HepG2 (cell line): ENCODE measurements around the gene ZSCAN2. TPM values are rescaled to one million over a fixed set of nuclear protein-coding genes. Genes with fewer than 3 reads are reported as not detected.

Experiments
- ARNTL ChIP-seq: sonication (generic); formaldehyde crosslinking; IDR thresholded peaks from 2 replicates; pipeline ENCODE4 v1.4.0; 2020; ENCODE audit warnings: mild to moderate bottlenecking, missing genetic modification reagents
- HMG20A ChIP-seq: IDR thresholded peaks from 2 replicates; pipeline ENCODE4 v1.6.1; 2016; ENCODE audit warnings: borderline replicate concordance
- HOXA5 ChIP-seq: sonication (generic); formaldehyde crosslinking; IDR thresholded peaks from 2 replicates; pipeline ENCODE4 v1.4.0; 2020; ENCODE audit warnings: missing genetic modification reagents
- KDM2A ChIP-seq: sonication (generic); formaldehyde crosslinking; IDR thresholded peaks from 2 replicates; pipeline ENCODE4 v1.4.0; 2020; ENCODE audit warnings: low read depth, missing genetic modification reagents, borderline replicate concordance
- NCOR1 ChIP-seq: fragments of 200-600 bp; sonication (generic); IDR thresholded peaks from 2 replicates; pipeline ENCODE4 v1.7.0; 2017; ENCODE audit warnings: antibody characterized with exemption, low read length, borderline replicate concordance
- NONO ChIP-seq, 2 experiments: fragments of 450-650 bp in 1 of 2; sonication (generic) in 1 of 2; formaldehyde crosslinking in 1 of 2; IDR thresholded peaks in 1 of 2; conservative IDR thresholded peaks in 1 of 2; 2 replicates each; pipeline versions ENCODE4 v1.6.1 to v1.8.0; 2017 to 2022; ENCODE audit warnings: mild to moderate bottlenecking in 1 of 2, missing genetic modification reagents in 1 of 2, moderate library complexity in 1 of 2
- NR2F6 ChIP-seq, 2 experiments: IDR thresholded peaks; 2 replicates each; pipeline ENCODE4 v1.6.1; 2016; ENCODE audit warnings: antibody characterized with exemption in 1 of 2, mild to moderate bottlenecking in 1 of 2
- PAWR ChIP-seq: sonication (generic); formaldehyde crosslinking; IDR thresholded peaks from 2 replicates; pipeline ENCODE4 v1.4.0; 2020; ENCODE audit warnings: missing genetic modification reagents, mild to moderate bottlenecking, borderline replicate concordance
- ZIK1 ChIP-seq: sonication (generic); formaldehyde crosslinking; IDR thresholded peaks from 2 replicates; pipeline ENCODE4 v1.5.0; 2020; ENCODE audit warnings: mild to moderate bottlenecking, low read depth, missing genetic modification reagents, borderline replicate concordance
- ZNF451 ChIP-seq: sonication (generic); formaldehyde crosslinking; IDR thresholded peaks from 2 replicates; pipeline ENCODE4 v1.5.0; 2020; ENCODE audit warnings: mild to moderate bottlenecking, missing genetic modification reagents
- ZNF883 ChIP-seq: sonication (generic); formaldehyde crosslinking; IDR thresholded peaks from 2 replicates; pipeline ENCODE4 v1.5.1; 2020; ENCODE audit warnings: mild to moderate bottlenecking, missing genetic modification reagents; ENCODE audit errors: not compliant biosample characterization
- polyA plus RNA-seq, 8 experiments: library from polyadenylated mRNA; depleted of rRNA in 3 of 8; stranded (reverse) in 7 of 8; unstranded in 1 of 8; fragments of >200 nt; fragmentation: Illumina TruSeq in 4 of 8; extraction: Trizol in 4 of 8; gene quantifications; 2 replicates each; pipeline versions ENCODE4 v1.2.1 to v1.2.3, GENCODE V29; 2011 to 2016; ENCODE audit warnings: low read depth in 4 of 8, missing spikeins in 1 of 8, mixed read lengths in 1 of 8; ENCODE audit not compliant: insufficient read depth in 1 of 8
- total RNA-seq, 5 experiments: library from RNA; depleted of rRNA; stranded (reverse); fragments of >200 nt; fragmentation: Illumina TruSeq; extraction: Trizol; gene quantifications; 2 replicates each; pipeline ENCODE4 v1.2.3, GENCODE V29; 2016; ENCODE audit warnings: low read depth in 1 of 5
- TF ChIP-seq, protein P1 (sequence below), 2 experiments: sonication (generic) in 1 of 2; formaldehyde crosslinking in 1 of 2; IDR thresholded peaks; 2 replicates each; pipeline versions ENCODE4 v1.4.0 to v1.6.1; 2018 to 2020; ENCODE audit warnings: missing genetic modification reagents in 2 of 2, borderline replicate concordance in 1 of 2, low read depth in 1 of 2, mild to moderate bottlenecking in 1 of 2, missing biosample characterization in 1 of 2
- TF ChIP-seq, protein P2 (sequence below): sonication (generic); formaldehyde crosslinking; IDR thresholded peaks from 2 replicates; pipeline ENCODE4 v1.5.1; 2020; ENCODE audit warnings: missing genetic modification reagents, mild to moderate bottlenecking, borderline replicate concordance
- TF ChIP-seq, protein P3 (sequence below): sonication (generic); formaldehyde crosslinking; IDR thresholded peaks from 2 replicates; pipeline ENCODE4; 2020; ENCODE audit warnings: missing genetic modification reagents, mild to moderate bottlenecking, borderline replicate concordance
- TF ChIP-seq, protein P4 (sequence below): sonication (generic); formaldehyde crosslinking; IDR thresholded peaks from 2 replicates; pipeline ENCODE4 v1.4.0; 2020; ENCODE audit warnings: missing genetic modification reagents, mild to moderate bottlenecking, borderline replicate concordance
- TF ChIP-seq, protein P5 (sequence below): IDR thresholded peaks from 2 replicates; pipeline ENCODE4 v1.6.1; 2016
- TF ChIP-seq, protein P6 (sequence below): sonication (generic); formaldehyde crosslinking; IDR thresholded peaks from 2 replicates; pipeline ENCODE4 v1.8.1; 2023; ENCODE audit warnings: missing genetic modification reagents, mild to moderate bottlenecking, borderline replicate concordance

The ZSCAN2 gene
- total and polyA plus RNA-seq, 2 of the 13 experiments (the other 11 are each of a cell fraction or from before 2014, with no cell fraction given) = 11.4 to 21.5 TPM

DNA sequence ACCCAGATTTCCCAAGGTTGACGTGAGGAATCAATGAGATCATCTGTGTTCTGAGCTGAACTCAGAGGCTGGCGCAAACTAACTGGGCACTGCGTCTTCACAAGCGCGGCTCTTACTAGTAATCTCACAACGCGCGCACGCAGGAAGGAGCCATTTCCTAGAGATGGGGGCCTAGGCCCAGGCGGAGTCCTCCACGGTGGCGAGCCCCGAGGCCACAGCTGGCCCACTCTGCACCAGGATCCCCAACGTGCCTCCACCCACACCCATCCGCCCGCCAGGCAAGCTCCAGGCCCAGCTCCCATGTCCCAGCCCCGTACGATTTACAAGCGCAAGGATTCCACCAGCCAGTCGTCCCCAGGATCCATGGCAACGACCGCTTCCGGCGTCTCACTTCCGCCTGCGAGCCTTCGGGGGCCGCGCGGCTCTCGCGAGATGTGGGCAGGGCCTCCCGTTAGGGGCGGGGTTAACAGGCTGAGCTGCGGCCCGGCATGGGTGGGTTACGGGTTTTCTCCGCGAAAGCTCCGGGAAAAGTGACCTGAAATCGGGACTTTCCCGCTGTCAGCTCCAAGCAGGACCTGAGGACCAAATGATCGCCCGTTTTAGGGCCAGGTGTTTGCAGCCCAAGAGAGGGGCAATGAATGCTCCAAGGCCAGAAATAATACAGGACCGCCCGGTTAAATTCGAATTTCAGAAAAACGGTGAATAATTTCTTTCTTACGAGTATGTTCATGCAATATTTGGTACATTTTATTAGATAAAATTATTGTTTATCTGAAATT is 53.3 kb downstream of the ZSCAN2 start, which contains the start of gene WDR73 (continued):
- TF ChIP-seq, protein P1, sequence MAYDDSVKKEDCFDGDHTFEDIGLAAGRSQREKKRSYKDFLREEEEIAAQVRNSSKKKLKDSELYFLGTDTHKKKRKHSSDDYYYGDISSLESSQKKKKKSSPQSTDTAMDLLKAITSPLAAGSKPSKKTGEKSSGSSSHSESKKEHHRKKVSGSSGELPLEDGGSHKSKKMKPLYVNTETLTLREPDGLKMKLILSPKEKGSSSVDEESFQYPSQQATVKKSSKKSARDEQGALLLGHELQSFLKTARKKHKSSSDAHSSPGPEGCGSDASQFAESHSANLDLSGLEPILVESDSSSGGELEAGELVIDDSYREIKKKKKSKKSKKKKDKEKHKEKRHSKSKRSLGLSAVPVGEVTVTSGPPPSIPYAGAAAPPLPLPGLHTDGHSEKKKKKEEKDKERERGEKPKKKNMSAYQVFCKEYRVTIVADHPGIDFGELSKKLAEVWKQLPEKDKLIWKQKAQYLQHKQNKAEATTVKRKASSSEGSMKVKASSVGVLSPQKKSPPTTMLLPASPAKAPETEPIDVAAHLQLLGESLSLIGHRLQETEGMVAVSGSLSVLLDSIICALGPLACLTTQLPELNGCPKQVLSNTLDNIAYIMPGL (CRISPR knock-in tag; IDR thresholded peaks at IDR 0.05; ENCODE audit: borderline replicate concordance in 1 of 2, low read depth in 1 of 2) = peak; percentile 67 to 68; a peak in 3 of 4 replicates
- TF ChIP-seq NR2F6 (IDR thresholded peaks at IDR 0.05) = no peak
- 0 out of 2 replicates have a peak, but pooled peaks have one; percentile 10 for TF ChIP-seq NR2F6 (CRISPR knock-in tag; IDR thresholded peaks at IDR 0.05)
- TF ChIP-seq NCOR1 = peak; percentile 26; the same call in 1 of the 2 replicates
- TF ChIP-seq, protein P2, sequence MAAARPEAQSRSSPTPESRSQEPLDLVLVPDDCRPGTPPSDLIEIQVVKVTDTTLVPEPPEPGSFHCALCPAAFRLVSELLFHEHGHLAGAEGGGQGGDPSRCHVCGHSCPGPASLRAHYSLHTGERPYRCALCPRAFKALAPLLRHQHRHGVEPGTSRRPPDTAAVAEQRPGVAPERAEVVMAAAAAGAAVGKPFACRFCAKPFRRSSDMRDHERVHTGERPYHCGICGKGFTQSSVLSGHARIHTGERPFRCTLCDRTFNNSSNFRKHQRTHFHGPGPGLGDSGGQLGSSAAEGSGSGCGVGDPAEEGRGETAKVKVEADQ (CRISPR knock-in tag) = peak; percentile 59
- TF ChIP-seq ARNTL (CRISPR knock-in tag) = no peak
- TF ChIP-seq, protein P3, sequence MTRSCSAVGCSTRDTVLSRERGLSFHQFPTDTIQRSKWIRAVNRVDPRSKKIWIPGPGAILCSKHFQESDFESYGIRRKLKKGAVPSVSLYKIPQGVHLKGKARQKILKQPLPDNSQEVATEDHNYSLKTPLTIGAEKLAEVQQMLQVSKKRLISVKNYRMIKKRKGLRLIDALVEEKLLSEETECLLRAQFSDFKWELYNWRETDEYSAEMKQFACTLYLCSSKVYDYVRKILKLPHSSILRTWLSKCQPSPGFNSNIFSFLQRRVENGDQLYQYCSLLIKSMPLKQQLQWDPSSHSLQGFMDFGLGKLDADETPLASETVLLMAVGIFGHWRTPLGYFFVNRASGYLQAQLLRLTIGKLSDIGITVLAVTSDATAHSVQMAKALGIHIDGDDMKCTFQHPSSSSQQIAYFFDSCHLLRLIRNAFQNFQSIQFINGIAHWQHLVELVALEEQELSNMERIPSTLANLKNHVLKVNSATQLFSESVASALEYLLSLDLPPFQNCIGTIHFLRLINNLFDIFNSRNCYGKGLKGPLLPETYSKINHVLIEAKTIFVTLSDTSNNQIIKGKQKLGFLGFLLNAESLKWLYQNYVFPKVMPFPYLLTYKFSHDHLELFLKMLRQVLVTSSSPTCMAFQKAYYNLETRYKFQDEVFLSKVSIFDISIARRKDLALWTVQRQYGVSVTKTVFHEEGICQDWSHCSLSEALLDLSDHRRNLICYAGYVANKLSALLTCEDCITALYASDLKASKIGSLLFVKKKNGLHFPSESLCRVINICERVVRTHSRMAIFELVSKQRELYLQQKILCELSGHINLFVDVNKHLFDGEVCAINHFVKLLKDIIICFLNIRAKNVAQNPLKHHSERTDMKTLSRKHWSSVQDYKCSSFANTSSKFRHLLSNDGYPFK (CRISPR knock-in tag) = peak; percentile 90
- TF ChIP-seq ZIK1 (CRISPR knock-in tag) = peak; percentile 61; the same call in 1 of the 2 replicates
- TF ChIP-seq, protein P4, sequence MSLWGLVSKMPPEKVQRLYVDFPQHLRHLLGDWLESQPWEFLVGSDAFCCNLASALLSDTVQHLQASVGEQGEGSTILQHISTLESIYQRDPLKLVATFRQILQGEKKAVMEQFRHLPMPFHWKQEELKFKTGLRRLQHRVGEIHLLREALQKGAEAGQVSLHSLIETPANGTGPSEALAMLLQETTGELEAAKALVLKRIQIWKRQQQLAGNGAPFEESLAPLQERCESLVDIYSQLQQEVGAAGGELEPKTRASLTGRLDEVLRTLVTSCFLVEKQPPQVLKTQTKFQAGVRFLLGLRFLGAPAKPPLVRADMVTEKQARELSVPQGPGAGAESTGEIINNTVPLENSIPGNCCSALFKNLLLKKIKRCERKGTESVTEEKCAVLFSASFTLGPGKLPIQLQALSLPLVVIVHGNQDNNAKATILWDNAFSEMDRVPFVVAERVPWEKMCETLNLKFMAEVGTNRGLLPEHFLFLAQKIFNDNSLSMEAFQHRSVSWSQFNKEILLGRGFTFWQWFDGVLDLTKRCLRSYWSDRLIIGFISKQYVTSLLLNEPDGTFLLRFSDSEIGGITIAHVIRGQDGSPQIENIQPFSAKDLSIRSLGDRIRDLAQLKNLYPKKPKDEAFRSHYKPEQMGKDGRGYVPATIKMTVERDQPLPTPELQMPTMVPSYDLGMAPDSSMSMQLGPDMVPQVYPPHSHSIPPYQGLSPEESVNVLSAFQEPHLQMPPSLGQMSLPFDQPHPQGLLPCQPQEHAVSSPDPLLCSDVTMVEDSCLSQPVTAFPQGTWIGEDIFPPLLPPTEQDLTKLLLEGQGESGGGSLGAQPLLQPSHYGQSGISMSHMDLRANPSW = no peak
- TF ChIP-seq ZNF451 (CRISPR knock-in tag) = peak; percentile 70; the same call in 1 of the 2 replicates
- TF ChIP-seq, protein P5, sequence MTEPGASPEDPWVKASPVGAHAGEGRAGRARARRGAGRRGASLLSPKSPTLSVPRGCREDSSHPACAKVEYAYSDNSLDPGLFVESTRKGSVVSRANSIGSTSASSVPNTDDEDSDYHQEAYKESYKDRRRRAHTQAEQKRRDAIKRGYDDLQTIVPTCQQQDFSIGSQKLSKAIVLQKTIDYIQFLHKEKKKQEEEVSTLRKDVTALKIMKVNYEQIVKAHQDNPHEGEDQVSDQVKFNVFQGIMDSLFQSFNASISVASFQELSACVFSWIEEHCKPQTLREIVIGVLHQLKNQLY (CRISPR knock-in tag) = peak; percentile 41; the same call in 1 of the 2 replicates
- TF ChIP-seq, protein P6, sequence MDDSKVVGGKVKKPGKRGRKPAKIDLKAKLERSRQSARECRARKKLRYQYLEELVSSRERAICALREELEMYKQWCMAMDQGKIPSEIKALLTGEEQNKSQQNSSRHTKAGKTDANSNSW = 0 out of 2 replicates have a peak, but pooled peaks have one; percentile 77
- TF ChIP-seq HOXA5 (CRISPR knock-in tag) = peak; percentile 62; the same call in 1 of the 2 replicates
- TF ChIP-seq KDM2A (CRISPR knock-in tag) = peak; percentile 93
- TF ChIP-seq HMG20A (CRISPR knock-in tag) = peak; percentile 23; the same call in 1 of the 2 replicates
- no peak for TF ChIP-seq NONO (IDR thresholded peaks at IDR 0.05)
- peak; percentile 58 for TF ChIP-seq NONO (CRISPR knock-in tag; conservative IDR thresholded peaks at IDR 0.05)
- peak; percentile 44 for TF ChIP-seq ZNF883 (CRISPR knock-in tag)
- TF ChIP-seq PAWR (CRISPR knock-in tag) = 0 out of 2 replicates have a peak, but pooled peaks have one; percentile 61
